ENCODE measurements around the gene DMAP1.

DNA sequence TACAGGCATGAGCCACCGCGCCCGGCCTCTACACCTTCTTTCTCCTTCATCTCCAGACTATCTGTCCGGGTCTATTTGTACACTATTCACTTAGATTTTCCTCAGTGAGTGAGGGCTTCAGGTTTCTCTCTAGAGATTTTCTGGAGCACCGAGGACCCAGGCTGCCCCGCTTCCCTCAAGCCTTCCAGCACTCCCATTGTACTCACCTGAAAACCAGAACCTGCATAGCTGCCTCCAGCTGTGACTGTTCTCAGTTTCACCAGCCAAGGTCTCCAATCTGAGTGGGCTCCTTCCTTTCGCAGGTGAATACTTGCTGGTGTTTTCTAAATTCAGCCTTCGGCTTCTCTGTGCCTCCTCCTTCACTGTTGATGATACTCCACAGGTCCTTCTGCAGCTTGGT is 12.9 kb upstream of the DMAP1 start:
- TF ChIP-seq SRF (IDR thresholded peaks at IDR 0.05; ENCODE audit: low read depth, low read length) = no peak
- TF ChIP-seq, protein P1, sequence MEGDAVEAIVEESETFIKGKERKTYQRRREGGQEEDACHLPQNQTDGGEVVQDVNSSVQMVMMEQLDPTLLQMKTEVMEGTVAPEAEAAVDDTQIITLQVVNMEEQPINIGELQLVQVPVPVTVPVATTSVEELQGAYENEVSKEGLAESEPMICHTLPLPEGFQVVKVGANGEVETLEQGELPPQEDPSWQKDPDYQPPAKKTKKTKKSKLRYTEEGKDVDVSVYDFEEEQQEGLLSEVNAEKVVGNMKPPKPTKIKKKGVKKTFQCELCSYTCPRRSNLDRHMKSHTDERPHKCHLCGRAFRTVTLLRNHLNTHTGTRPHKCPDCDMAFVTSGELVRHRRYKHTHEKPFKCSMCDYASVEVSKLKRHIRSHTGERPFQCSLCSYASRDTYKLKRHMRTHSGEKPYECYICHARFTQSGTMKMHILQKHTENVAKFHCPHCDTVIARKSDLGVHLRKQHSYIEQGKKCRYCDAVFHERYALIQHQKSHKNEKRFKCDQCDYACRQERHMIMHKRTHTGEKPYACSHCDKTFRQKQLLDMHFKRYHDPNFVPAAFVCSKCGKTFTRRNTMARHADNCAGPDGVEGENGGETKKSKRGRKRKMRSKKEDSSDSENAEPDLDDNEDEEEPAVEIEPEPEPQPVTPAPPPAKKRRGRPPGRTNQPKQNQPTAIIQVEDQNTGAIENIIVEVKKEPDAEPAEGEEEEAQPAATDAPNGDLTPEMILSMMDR (IDR thresholded peaks at IDR 0.05; ENCODE audit: control extremely low read depth in 1 of 3, insufficient read depth in 1 of 3, low read depth in 1 of 3, low read length in 3 of 3) = no peak
- no peak for TF ChIP-seq CEBPB (IDR thresholded peaks at IDR 0.05; ENCODE audit: low read depth, low read length)
- TF ChIP-seq MAFK (IDR thresholded peaks at IDR 0.05; ENCODE audit: low read depth, low read length) = no peak
- no peak for TF ChIP-seq EP300 (IDR thresholded peaks at IDR 0.05; ENCODE audit: borderline replicate concordance in 1 of 2, low read depth in 2 of 2, low read length in 2 of 2)
- TF ChIP-seq POLR2A (IDR thresholded peaks at IDR 0.05; ENCODE audit: control extremely low read depth in 1 of 2, low read depth in 2 of 2, low read length in 2 of 2) = no peak
- TF ChIP-seq, protein P2, sequence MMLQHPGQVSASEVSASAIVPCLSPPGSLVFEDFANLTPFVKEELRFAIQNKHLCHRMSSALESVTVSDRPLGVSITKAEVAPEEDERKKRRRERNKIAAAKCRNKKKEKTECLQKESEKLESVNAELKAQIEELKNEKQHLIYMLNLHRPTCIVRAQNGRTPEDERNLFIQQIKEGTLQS (IDR thresholded peaks at IDR 0.05; ENCODE audit: insufficient read depth, low read depth, low read length) = no peak
- TF ChIP-seq HDAC2 (IDR thresholded peaks at IDR 0.05; ENCODE audit: borderline replicate concordance in 1 of 2, low read depth in 2 of 2, low read length in 2 of 2) = no peak

Data from H1 (cell line).